HG02970 (cell line): ENCODE measurements around the gene SORCS1.
"Not testable (repeated sequence)": the region's sequence is repeated elsewhere in the genome, so short reads cannot be mapped to it uniquely, and the experiment has no call there.

Source experiments
- ATAC-seq: cut with Tn5 transposase; IDR thresholded peaks from one replicate; pipeline ENCODE4 v1.9.1; 2021; ENCODE audit warnings: mild to moderate bottlenecking, moderate library complexity, moderate number of reproducible peaks; ENCODE audit not compliant: unreplicated experiment, low FRiP score

SORCS1 gene

DNA sequence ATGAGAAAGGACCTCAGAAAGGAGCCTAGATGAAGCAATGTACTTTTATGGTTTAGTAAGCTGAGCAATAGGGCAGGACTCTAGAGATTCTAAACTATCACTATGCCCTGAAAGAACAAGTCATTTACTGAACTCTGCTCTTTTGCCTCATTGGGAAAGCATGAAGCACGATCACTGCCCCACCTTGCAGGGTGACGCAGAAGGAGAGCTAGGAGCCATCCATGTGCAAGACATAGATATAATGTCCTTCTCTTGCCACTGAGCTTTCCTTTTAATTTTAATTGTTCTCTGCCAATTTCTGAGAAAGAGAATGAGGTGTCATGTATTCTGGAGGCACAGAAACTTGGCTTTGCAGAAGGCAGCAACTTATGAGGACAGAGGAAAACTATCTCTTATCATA, 108.3 kb downstream of the SORCS1 start:
- no peak for ATAC-seq

GRCh38 chr10:107054469-107055156, 109.9 kb downstream of the SORCS1 start:
- ATAC-seq = no peak

GRCh38 chr10:107051769-107052168, 112.7 kb downstream of the SORCS1 start:
- no peak for ATAC-seq

DNA sequence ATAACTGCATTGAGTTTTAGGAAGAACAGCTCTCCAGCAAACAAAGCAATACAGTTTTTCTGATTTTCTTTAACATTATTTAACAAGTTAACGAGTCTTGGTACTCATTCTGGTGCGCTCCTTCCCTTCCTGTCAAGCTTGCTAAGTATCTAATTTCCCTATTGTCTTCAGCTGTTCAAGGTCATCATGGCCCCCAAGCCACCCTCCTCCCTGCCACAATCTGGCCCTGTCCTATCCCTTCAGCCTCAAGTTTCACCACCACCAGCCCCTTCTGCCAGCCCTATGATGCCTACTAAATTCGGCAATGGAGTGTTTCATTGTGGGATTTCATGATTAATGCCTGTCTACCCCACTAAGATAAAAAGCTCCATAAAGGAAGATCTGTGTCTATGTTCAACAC, 121.0 kb downstream of the SORCS1 start:
- ATAC-seq = no peak

- no peak for ATAC-seq
Observed at GRCh38 chr10:107037192-107038122, 127.0 kb downstream of the SORCS1 start.

- no peak for ATAC-seq
Observed at GRCh38 chr10:107033799-107034422, 130.6 kb downstream of the SORCS1 start.

DNA sequence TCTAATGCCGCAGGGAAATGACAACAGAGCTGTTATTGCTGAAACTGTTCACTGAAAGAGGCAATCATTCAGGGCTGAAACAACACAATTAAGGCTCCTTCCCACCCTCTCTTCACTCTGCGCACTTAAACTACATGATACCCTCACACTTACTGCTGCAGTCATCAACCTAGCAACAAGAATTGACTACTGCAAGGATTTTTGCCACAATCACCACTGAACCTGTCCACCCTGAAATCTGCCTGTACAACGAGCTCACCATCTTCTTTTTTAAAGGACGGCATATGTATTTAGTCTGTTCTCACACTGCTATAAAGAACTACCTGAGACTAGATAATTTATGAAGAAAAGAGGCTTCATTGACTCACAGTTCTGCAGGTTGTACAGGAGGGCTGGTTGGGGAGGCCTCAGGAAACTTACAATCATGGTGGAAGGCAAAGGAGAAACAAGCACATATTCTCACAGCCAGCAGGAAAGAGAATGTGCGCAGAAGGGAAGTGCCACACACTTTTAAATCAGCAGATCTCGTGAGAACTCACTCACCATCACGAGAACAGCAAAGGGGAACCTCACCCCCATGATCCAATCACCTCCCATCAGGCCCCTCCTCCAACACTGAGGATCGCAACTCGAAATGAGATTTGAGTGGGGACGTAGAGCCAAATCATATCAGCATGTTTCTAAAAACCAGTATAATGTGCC, 131.7 kb downstream of the SORCS1 start:
- no peak for ATAC-seq

GRCh38 chr10:107031931-107032699, 132.4 kb downstream of the SORCS1 start:
- ATAC-seq = no peak

GRCh38 chr10:107028236-107028635, 136.3 kb downstream of the SORCS1 start:
- ATAC-seq = no peak

GRCh38 chr10:107025676-107026075, 138.8 kb downstream of the SORCS1 start:
- ATAC-seq = no peak

- not testable (repeated sequence) for ATAC-seq
Observed at GRCh38 chr10:107024033-107024432, 140.5 kb downstream of the SORCS1 start.

GRCh38 chr10:107022600-107023354, 141.7 kb downstream of the SORCS1 start:
- no peak for ATAC-seq

- ATAC-seq = no peak
Observed at GRCh38 chr10:107019154-107019553, 145.4 kb downstream of the SORCS1 start.

- ATAC-seq = no peak
Observed at GRCh38 chr10:107013258-107014006, 151.1 kb downstream of the SORCS1 start.

DNA sequence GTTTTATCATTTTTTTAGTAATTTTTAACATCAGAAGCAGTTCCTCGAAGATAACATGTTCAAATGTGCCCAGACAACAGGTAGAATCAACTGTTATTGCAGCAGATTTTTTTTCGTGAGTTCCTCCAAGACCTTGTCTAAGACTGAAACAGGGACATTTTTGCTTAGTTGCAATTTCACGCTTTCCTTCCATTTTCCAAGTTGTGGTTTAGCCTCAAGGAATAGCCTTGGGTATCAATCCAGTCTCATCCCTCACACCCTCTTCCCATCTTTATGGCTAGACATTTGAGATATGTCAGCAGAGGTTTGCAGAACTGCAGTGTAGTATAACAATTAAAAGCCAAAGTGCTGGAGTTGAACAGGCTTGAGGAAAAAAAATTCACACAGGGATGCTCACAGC, 152.5 kb downstream of the SORCS1 start:
- ATAC-seq = no peak

GRCh38 chr10:107011105-107011504, 153.4 kb downstream of the SORCS1 start:
- no peak for ATAC-seq

- ATAC-seq = no peak
Observed at GRCh38 chr10:107010531-107010930, 154.0 kb downstream of the SORCS1 start.

DNA sequence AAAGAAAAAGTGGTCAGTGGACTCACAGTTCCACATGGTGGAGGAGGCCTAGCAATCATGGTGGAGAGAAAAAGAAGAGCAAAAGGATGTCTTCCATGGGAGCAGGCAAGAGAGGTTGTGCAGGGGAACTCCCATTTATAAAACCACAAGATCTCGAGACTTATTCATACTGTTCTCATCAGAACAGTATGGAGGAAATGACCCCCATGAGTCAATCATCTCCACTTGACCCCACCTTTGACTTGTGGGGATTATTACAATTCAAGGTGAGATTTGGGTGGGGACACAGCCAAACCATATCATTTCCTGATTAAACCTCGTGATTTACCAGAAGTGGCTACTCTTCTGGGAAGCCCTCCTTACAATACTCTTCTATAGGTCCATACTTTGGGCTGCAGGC, 160.1 kb downstream of the SORCS1 start:
- no peak for ATAC-seq
